NCI-H2081 (cell line): Measurements from ENCODE around the gene CLDN20.
"Not testable (repeated sequence)": the region's sequence is repeated elsewhere in the genome, so short reads cannot be mapped to it uniquely, and the experiment has no call there.

ENCODE experiments used
- DNase-seq, 2 experiments: peaks; one replicate each; lab custom pipeline; 2025; lab: John Stamatoyannopoulos, UW

The CLDN20 gene

GRCh38 chr6:155245193-155245592 lies 18.6 kb upstream of the CLDN20 start:
- no peak for DNase-seq

- no peak for DNase-seq
Measured at GRCh38 chr6:155245831-155246230, 18.0 kb upstream of the CLDN20 start.

GRCh38 chr6:155246825-155247224 lies 17.0 kb upstream of the CLDN20 start:
- no peak for DNase-seq

- no peak for DNase-seq
Measured at GRCh38 chr6:155247618-155248007, 16.2 kb upstream of the CLDN20 start.

- DNase-seq = peak; percentile 12 to 41
Measured at GRCh38 chr6:155248008-155249001, 15.5 kb upstream of the CLDN20 start.

- no peak for DNase-seq
Measured at GRCh38 chr6:155250701-155251381, 13.0 kb upstream of the CLDN20 start.

GRCh38 chr6:155252581-155252980 lies 11.2 kb upstream of the CLDN20 start:
- DNase-seq = no peak

GRCh38 chr6:155253337-155253736 lies 10.5 kb upstream of the CLDN20 start:
- DNase-seq = no peak

GRCh38 chr6:155254139-155254538 lies 9.7 kb upstream of the CLDN20 start:
- no peak for DNase-seq

- DNase-seq = no peak
Measured at GRCh38 chr6:155256122-155256795, 7.6 kb upstream of the CLDN20 start.

- DNase-seq = no peak
Measured at GRCh38 chr6:155257796-155258195, 6.0 kb upstream of the CLDN20 start.

GRCh38 chr6:155259204-155259603 lies 4.6 kb upstream of the CLDN20 start:
- no peak for DNase-seq

- no peak for DNase-seq
Measured at GRCh38 chr6:155259897-155260296, 3.9 kb upstream of the CLDN20 start.

GRCh38 chr6:155260686-155261085 lies 3.1 kb upstream of the CLDN20 start:
- DNase-seq = no peak

- no peak for DNase-seq
Measured at GRCh38 chr6:155261111-155261900, 2.5 kb upstream of the CLDN20 start.

GRCh38 chr6:155262655-155263054 lies 1.2 kb upstream of the CLDN20 start:
- DNase-seq = no peak

GRCh38 chr6:155264693-155265320 lies 994 bp downstream of the CLDN20 start:
- DNase-seq = no peak

GRCh38 chr6:155265843-155266535 lies 2.2 kb downstream of the CLDN20 start:
- DNase-seq = no peak

GRCh38 chr6:155267411-155267810 lies 3.6 kb downstream of the CLDN20 start:
- no peak for DNase-seq

GRCh38 chr6:155268088-155268867 lies 4.5 kb downstream of the CLDN20 start:
- DNase-seq = not testable (repeated sequence)
